Cardiac muscle cell (in vitro differentiated cells and primary cell): Measurements from ENCODE around the gene CHSY1. TPM values are rescaled to one million over a fixed set of nuclear protein-coding genes. Genes with fewer than 3 reads are reported as not detected.

ENCODE experiments used
- DNase-seq, 2 donors: peaks; one replicate each; pipeline versions ENCODE4 v3.0.0 to v3.0.0-alpha.2; 2010 to 2017; ENCODE audit warnings: low read depth in 1 of 2, low spot score in 1 of 2
- H3K27ac ChIP-seq: fragments of 200-600 bp; sonication (generic); 2 replicates; pipeline ENCODE4 v1.5.1; 2016
- H3K27me3 ChIP-seq: fragments of 200-600 bp; sonication (generic); 2 replicates; pipeline ENCODE4 v1.6.0; 2016; ENCODE audit warnings: control low read depth
- H3K36me3 ChIP-seq: fragments of 200-600 bp; sonication (generic); 2 replicates; pipeline ENCODE4 v1.5.1; 2016; ENCODE audit warnings: control low read depth
- H3K4me1 ChIP-seq: fragments of 200-600 bp; sonication (generic); 2 replicates; pipeline ENCODE4 v1.8.1; 2017; ENCODE audit warnings: low read depth, mild to moderate bottlenecking, mixed run types
- H3K4me3 ChIP-seq: fragments of 200-600 bp; sonication (generic); 2 replicates; pipeline ENCODE4 v1.5.1; 2016; ENCODE audit warnings: mild to moderate bottlenecking
- H3K9me3 ChIP-seq: fragments of 200-600 bp; sonication (generic); 2 replicates; pipeline ENCODE4 v1.5.1; 2017; ENCODE audit warnings: low read depth, mild to moderate bottlenecking, control low read depth
- CTCF ChIP-seq: IDR thresholded peaks from 2 replicates; pipeline ENCODE4 v1.5.1; 2012; ENCODE audit warnings: low read depth, mild to moderate bottlenecking, low read length
- polyA plus RNA-seq: library from polyadenylated mRNA; unstranded; fragments of >200 nt; fragmentation: Nextera tagmentation; extraction: Ambion mirVana; gene quantifications from 2 replicates; pipeline ENCODE4 v1.2.1, GENCODE V29; 2016
- total RNA-seq: library from RNA; depleted of rRNA; stranded (reverse); fragments of >200 nt; gene quantifications from 2 replicates; pipeline ENCODE4 v1.2.3, GENCODE V29; 2016

CHSY1 gene
- total and polyA plus RNA-seq, 2 experiments from 2014 or later: 30.3 to 33.4 TPM

GRCh38 chr15:101264911-101265641 is 13.2 kb upstream of the CHSY1 start:
- no peak overlapping the region for H3K4me3 ChIP-seq
- no peaks in the 10 kb centered on the region for H3K27me3 ChIP-seq
- peak in 1 of 2 donors; percentile 30 for DNase-seq
- no peak overlapping the region for H3K27ac ChIP-seq
- peaks cover 2% of the 10 kb centered on the region for H3K4me1 ChIP-seq
- no peak for TF ChIP-seq CTCF
- no peaks in the 10 kb centered on the region for H3K36me3 ChIP-seq
- no peaks in the 10 kb centered on the region for H3K9me3 ChIP-seq

DNA sequence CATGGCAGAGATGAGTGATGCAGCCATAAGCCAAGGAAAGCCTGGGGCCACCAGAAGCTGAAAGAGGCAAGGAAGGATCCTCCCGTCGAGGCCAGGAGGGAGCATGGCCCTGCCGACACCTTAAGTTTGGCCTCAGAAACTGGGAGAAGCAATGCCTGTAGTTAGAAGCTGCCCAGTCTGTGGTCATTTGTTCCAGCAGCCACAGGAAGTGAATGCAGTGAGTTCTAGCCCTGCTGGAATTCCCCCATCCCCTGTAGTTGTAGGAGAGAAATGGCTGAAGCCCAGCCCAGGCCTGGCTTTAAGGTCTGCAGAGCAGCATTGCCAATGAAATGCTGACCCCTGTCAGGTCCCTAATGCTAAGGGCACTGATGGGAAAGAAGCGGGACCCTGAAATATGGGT is 12.2 kb upstream of the CHSY1 start:
- H3K9me3 ChIP-seq: no peaks in the 10 kb centered on the region
- no peak overlapping the region for H3K27ac ChIP-seq
- H3K27me3 ChIP-seq: no peaks in the 10 kb centered on the region
- H3K4me1 ChIP-seq: no peaks in the 10 kb centered on the region
- TF ChIP-seq CTCF: no peak
- H3K4me3 ChIP-seq: no peak overlapping the region
- H3K36me3 ChIP-seq: no peaks in the 10 kb centered on the region
- peak in 1 of 2 donors; percentile 55 for DNase-seq

DNA sequence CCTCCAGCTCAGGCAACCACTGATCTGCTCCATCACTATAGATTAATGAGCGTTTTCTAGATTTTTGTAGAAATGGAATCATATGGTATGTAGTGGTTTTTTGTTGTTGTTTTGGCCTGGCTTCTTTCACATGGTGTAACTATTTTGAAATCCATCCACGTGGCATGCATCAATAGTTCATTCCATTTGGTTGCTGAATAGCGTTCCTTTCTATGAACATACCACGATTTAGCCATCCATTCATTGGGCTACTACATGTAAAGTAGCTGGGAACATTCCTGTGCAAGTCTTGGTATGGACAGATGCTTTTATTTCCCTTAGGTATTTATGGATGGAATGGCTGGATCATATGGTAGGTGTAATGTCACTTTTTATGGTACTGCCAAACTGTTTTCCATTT is 10.7 kb upstream of the CHSY1 start:
- DNase-seq: no peak
- H3K9me3 ChIP-seq: no peaks in the 10 kb centered on the region
- H3K4me1 ChIP-seq: no peaks in the 10 kb centered on the region
- no peaks in the 10 kb centered on the region for H3K27me3 ChIP-seq
- H3K36me3 ChIP-seq: no peaks in the 10 kb centered on the region
- no peak for TF ChIP-seq CTCF
- no peak overlapping the region for H3K27ac ChIP-seq
- no peak overlapping the region for H3K4me3 ChIP-seq

GRCh38 chr15:101258238-101259144 is 6.6 kb upstream of the CHSY1 start:
- DNase-seq: peak; percentile 79 to 88
- peak; percentile 76 for TF ChIP-seq CTCF
- H3K27ac ChIP-seq: no peak overlapping the region

DNA sequence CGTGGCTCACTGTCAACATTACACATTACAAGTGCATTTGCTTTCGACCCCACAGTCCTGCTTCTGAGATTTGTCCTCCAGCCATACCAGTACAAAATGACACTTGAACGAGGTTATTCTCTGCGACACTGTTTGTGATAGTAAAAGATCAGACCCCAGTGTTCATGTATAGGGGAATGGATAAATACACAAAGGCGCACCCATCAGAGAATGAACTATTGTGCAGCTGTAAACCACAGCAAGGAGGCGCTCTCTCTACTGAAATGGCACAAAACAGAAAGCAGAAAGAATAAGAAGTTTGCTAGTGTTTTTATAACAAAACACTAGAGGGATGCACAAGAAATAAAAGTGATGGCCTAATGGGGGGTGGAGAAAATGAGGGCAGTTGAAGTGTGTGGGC is 4.9 kb upstream of the CHSY1 start:
- no peak for DNase-seq
- peak; percentile 27 for TF ChIP-seq CTCF

More at GRCh38 chr15:101258238-101259144, 6.6 kb upstream of the CHSY1 start:
- H3K36me3 ChIP-seq: no peaks in the 10 kb centered on the region
- no peaks in the 10 kb centered on the region for H3K9me3 ChIP-seq
- no peaks in the 10 kb centered on the region for H3K27me3 ChIP-seq
- peaks cover 19% of the 10 kb centered on the region for H3K4me1 ChIP-seq
- H3K4me3 ChIP-seq: no peak overlapping the region

More for the DNA sequence above, 4.9 kb upstream of the CHSY1 start:
- Histone ChIP-seq H3K4me3 (no peak overlapping the region), H3K27me3 (no peaks in the 10 kb centered on the region), H3K36me3 (no peaks in the 10 kb centered on the region), H3K4me1 (peaks cover 19% of the 10 kb centered on the region), H3K27ac (no peak overlapping the region), H3K9me3 (no peaks in the 10 kb centered on the region)
